C4-2B (cell line): ENCODE measurements around the gene TRIM52.
"Not testable (repeated sequence)": the region's sequence is repeated elsewhere in the genome, so short reads cannot be mapped to it uniquely, and the experiment has no call there.

Source experiments
- H3K27ac ChIP-seq: fragments of 450-650 bp; 2 replicates; pipeline ENCODE4 v1.5.1; 2017
- CTCF ChIP-seq: fragments of 450-650 bp; conservative IDR thresholded peaks from 2 replicates; pipeline ENCODE4 v1.5.1; 2017; ENCODE audit warnings: mild to moderate bottlenecking
- ZFX ChIP-seq: fragments of 450-650 bp; IDR thresholded peaks from 2 replicates; pipeline ENCODE4 v1.6.1; 2017

Gene TRIM52

GRCh38 chr5:181212080-181212479 is 48.9 kb downstream of the TRIM52 start:
- H3K27ac ChIP-seq: no peak overlapping the region
- TF ChIP-seq ZFX (no peak), CTCF (no peak)

GRCh38 chr5:181211208-181211607 is 49.7 kb downstream of the TRIM52 start:
- H3K27ac ChIP-seq: no peak overlapping the region
- no peak for TF ChIP-seq ZFX

- H3K27ac ChIP-seq: not testable (repeated sequence)
Observed at GRCh38 chr5:181210698-181211097, 50.2 kb downstream of the TRIM52 start.

- H3K27ac ChIP-seq: not testable (repeated sequence)
Observed at GRCh38 chr5:181210148-181210547, 50.8 kb downstream of the TRIM52 start.

GRCh38 chr5:181209006-181209405 is 51.9 kb downstream of the TRIM52 start:
- H3K27ac ChIP-seq: not testable (repeated sequence)

- no peak for TF ChIP-seq CTCF
- no peak for TF ChIP-seq ZFX
- H3K27ac ChIP-seq: no peak overlapping the region
Observed at GRCh38 chr5:181207960-181208253, 53.0 kb downstream of the TRIM52 start.

GRCh38 chr5:181207214-181207959 is 53.6 kb downstream of the TRIM52 start:
- no peak for TF ChIP-seq ZFX
- TF ChIP-seq CTCF: no peak
- H3K27ac ChIP-seq: peak overlapping the region; percentile 77

GRCh38 chr5:181205761-181206649 is 54.9 kb downstream of the TRIM52 start:
- no peak overlapping the region; the same call in 1 of the 2 replicates for H3K27ac ChIP-seq
- no peak for TF ChIP-seq ZFX
- no peak for TF ChIP-seq CTCF
